Activated CD4-positive, alpha-beta T cell treated with anti-CD3 and anti-CD28 coated beads, Interleukin-2, amount 10 ng/mL, durations not matched to agents 7 days and 5 days (primary cell): ENCODE results near the gene AOPEP. TPM values are rescaled to one million over a fixed set of nuclear protein-coding genes. Genes with fewer than 3 reads are reported as not detected.
A peak's percentile ranks its signal among the peaks of the same experiment; 100 is the strongest.

ENCODE experiments used
- CTCF ChIA-PET: fragments of 350-600 bp; sonication (Branson Sonifier 250); formaldehyde crosslinking; loops from one replicate; lab custom pipeline; 2021; ENCODE audit warnings: antibody characterized with exemption; lab: Charles Lee
- POLR2A ChIA-PET: fragments of 350-600 bp; sonication (Branson Sonifier 250); formaldehyde crosslinking; loops from one replicate; lab custom pipeline; 2021; ENCODE audit warnings: antibody characterized with exemption; lab: Charles Lee
- DNase-seq: peaks from one replicate; pipeline ENCODE4 v3.0.0-alpha.2; 2020
- H3K27ac Mint-ChIP-seq: one replicate; pipeline ENCODE4 v1.8.0; 2021; ENCODE audit warnings: mild to moderate bottlenecking, moderate library complexity, mixed read lengths
- H3K27me3 Mint-ChIP-seq: one replicate; pipeline ENCODE4 v1.8.0; 2021; ENCODE audit warnings: mixed read lengths
- H3K36me3 Mint-ChIP-seq: one replicate; pipeline ENCODE4 v1.8.0; 2021; ENCODE audit warnings: low read depth, mixed read lengths
- H3K4me1 Mint-ChIP-seq: one replicate; pipeline ENCODE4 v1.8.0; 2021; ENCODE audit warnings: mixed read lengths
- H3K4me3 Mint-ChIP-seq: one replicate; pipeline ENCODE4 v1.8.0; 2021; ENCODE audit warnings: mild to moderate bottlenecking, moderate library complexity, mixed read lengths
- H3K9me3 Mint-ChIP-seq: one replicate; pipeline ENCODE4 v1.8.0; 2021; ENCODE audit warnings: mixed read lengths
- total RNA-seq, 2 experiments: library from RNA; stranded (reverse); gene quantifications; one replicate each; pipeline ENCODE4 v1.2.3, GENCODE V29; 2021

Gene AOPEP
- total RNA-seq, 2 experiments from 2014 or later = 9.7 to 10.7 TPM

GRCh38 chr9:94895668-94896067 lies 169.2 kb downstream of the AOPEP start:
- no peak for DNase-seq
- peaks cover 10% of the 10 kb centered on the region for H3K9me3 Mint-ChIP-seq
- CTCF ChIA-PET = interaction anchor here (0.7 to 1.6 kb wide), 2 partner anchors 17 to 51 kb away, joined by 4 to 8 read pairs; no protein-coding TSS in a partner anchor

GRCh38 chr9:94896512-94896911 lies 170.0 kb downstream of the AOPEP start:
- Mint-ChIP-seq H3K4me1 (peaks cover 15% of the 10 kb centered on the region), H3K27ac (no peak overlapping the region), H3K4me3 (no peak overlapping the region), H3K27me3 (peaks cover 2% of the 10 kb centered on the region), H3K9me3 (peaks cover 2% of the 10 kb centered on the region), H3K36me3 (peaks cover 6% of the 10 kb centered on the region)
- ChIA-PET CTCF (no interaction called here), POLR2A (no interaction called here)
- no peak for DNase-seq

More at GRCh38 chr9:94895668-94896067, 169.2 kb downstream of the AOPEP start:
- H3K27me3 Mint-ChIP-seq = peaks cover 2% of the 10 kb centered on the region
- H3K27ac Mint-ChIP-seq = no peak overlapping the region
- no peak overlapping the region for H3K4me3 Mint-ChIP-seq
- peaks cover 8% of the 10 kb centered on the region for H3K4me1 Mint-ChIP-seq
- POLR2A ChIA-PET = no interaction called here
- H3K36me3 Mint-ChIP-seq = peaks cover 6% of the 10 kb centered on the region

- POLR2A ChIA-PET = interaction anchor here (0.6 kb wide), 1 partner anchor 1147 kb away, joined by 3 read pairs; no protein-coding TSS in a partner anchor
- CTCF ChIA-PET = interaction anchor here (0.6 to 0.9 kb wide), 5 partner anchors 8 to 283 kb away, joined by 3 to 4 read pairs (median 3); no protein-coding TSS in a partner anchor
- Mint-ChIP-seq H3K36me3 (no peaks in the 10 kb centered on the region), H3K4me3 (no peak overlapping the region), H3K4me1 (peaks cover 13% of the 10 kb centered on the region), H3K27me3 (peaks cover 2% of the 10 kb centered on the region), H3K9me3 (no peaks in the 10 kb centered on the region), H3K27ac (no peak overlapping the region)
- no peak for DNase-seq
Observed at GRCh38 chr9:94899464-94900221, 173.1 kb downstream of the AOPEP start.

- POLR2A ChIA-PET = interaction anchor here (0.8 kb wide), 1 partner anchor 21 kb away, joined by 3 read pairs; no protein-coding TSS in a partner anchor
- peaks cover 12% of the 10 kb centered on the region for H3K4me1 Mint-ChIP-seq
- H3K4me3 Mint-ChIP-seq = no peak overlapping the region
- CTCF ChIA-PET = interaction anchor here (0.9 kb wide), 1 partner anchor 19 kb away, joined by 4 read pairs; no protein-coding TSS in a partner anchor
- peaks cover 2% of the 10 kb centered on the region for H3K27me3 Mint-ChIP-seq
- H3K36me3 Mint-ChIP-seq = no peaks in the 10 kb centered on the region
- H3K27ac Mint-ChIP-seq = peak overlapping the region; percentile 47
- no peak for DNase-seq
- no peaks in the 10 kb centered on the region for H3K9me3 Mint-ChIP-seq
Observed at GRCh38 chr9:94900222-94901018, 173.9 kb downstream of the AOPEP start.

- Mint-ChIP-seq H3K27ac (no peak overlapping the region), H3K4me1 (peaks cover 12% of the 10 kb centered on the region), H3K27me3 (peaks cover 2% of the 10 kb centered on the region), H3K9me3 (no peaks in the 10 kb centered on the region), H3K4me3 (no peak overlapping the region), H3K36me3 (no peaks in the 10 kb centered on the region)
- no peak for DNase-seq
- POLR2A ChIA-PET = interaction anchor here (0.8 kb wide), 1 partner anchor 22 kb away, joined by 3 read pairs; no protein-coding TSS in a partner anchor
- CTCF ChIA-PET = no interaction called here
Observed at GRCh38 chr9:94901019-94901363, 174.5 kb downstream of the AOPEP start.

GRCh38 chr9:94903961-94904421 lies 177.5 kb downstream of the AOPEP start:
- POLR2A ChIA-PET = no interaction called here
- DNase-seq = no peak
- H3K4me3 Mint-ChIP-seq = no peak overlapping the region

GRCh38 chr9:94904806-94905205 lies 178.3 kb downstream of the AOPEP start:
- Mint-ChIP-seq H3K27ac (no peak overlapping the region), H3K36me3 (no peaks in the 10 kb centered on the region), H3K4me1 (peaks cover 13% of the 10 kb centered on the region), H3K27me3 (no peaks in the 10 kb centered on the region), H3K9me3 (no peaks in the 10 kb centered on the region), H3K4me3 (no peak overlapping the region)
- DNase-seq = no peak
- ChIA-PET POLR2A (no interaction called here), CTCF (interaction anchor here (1.4 kb wide), 1 partner anchor 8 kb away, joined by 3 read pairs; no protein-coding TSS in a partner anchor)

More at GRCh38 chr9:94903961-94904421, 177.5 kb downstream of the AOPEP start:
- H3K9me3 Mint-ChIP-seq = no peaks in the 10 kb centered on the region
- no peaks in the 10 kb centered on the region for H3K36me3 Mint-ChIP-seq
- H3K4me1 Mint-ChIP-seq = peaks cover 13% of the 10 kb centered on the region
- no peaks in the 10 kb centered on the region for H3K27me3 Mint-ChIP-seq
- no peak overlapping the region for H3K27ac Mint-ChIP-seq
- CTCF ChIA-PET = interaction anchor here (1.4 kb wide), 1 partner anchor 9 kb away, joined by 3 read pairs; no protein-coding TSS in a partner anchor

- no peaks in the 10 kb centered on the region for H3K9me3 Mint-ChIP-seq
- peaks cover 11% of the 10 kb centered on the region for H3K4me1 Mint-ChIP-seq
- DNase-seq = no peak
- POLR2A ChIA-PET = no interaction called here
- no peak overlapping the region for H3K27ac Mint-ChIP-seq
- H3K36me3 Mint-ChIP-seq = no peaks in the 10 kb centered on the region
- H3K27me3 Mint-ChIP-seq = no peaks in the 10 kb centered on the region
- H3K4me3 Mint-ChIP-seq = no peak overlapping the region
- CTCF ChIA-PET = interaction anchor here (1.4 kb wide), 1 partner anchor 8 kb away, joined by 3 read pairs; no protein-coding TSS in a partner anchor
Observed at GRCh38 chr9:94905606-94906005, 179.1 kb downstream of the AOPEP start.

GRCh38 chr9:94906181-94906580 lies 179.7 kb downstream of the AOPEP start:
- H3K4me3 Mint-ChIP-seq = no peak overlapping the region
- H3K27me3 Mint-ChIP-seq = no peaks in the 10 kb centered on the region
- H3K4me1 Mint-ChIP-seq = peaks cover 5% of the 10 kb centered on the region
- no peak overlapping the region for H3K27ac Mint-ChIP-seq
- CTCF ChIA-PET = no interaction called here
- POLR2A ChIA-PET = no interaction called here
- H3K36me3 Mint-ChIP-seq = no peaks in the 10 kb centered on the region
- no peak for DNase-seq
- no peaks in the 10 kb centered on the region for H3K9me3 Mint-ChIP-seq

- H3K27ac Mint-ChIP-seq = no peak overlapping the region
- peaks cover 3% of the 10 kb centered on the region for H3K4me1 Mint-ChIP-seq
- H3K36me3 Mint-ChIP-seq = no peaks in the 10 kb centered on the region
- DNase-seq = no peak
- POLR2A ChIA-PET = no interaction called here
- CTCF ChIA-PET = interaction anchor here (0.6 kb wide), 1 partner anchor 36 kb away, joined by 4 read pairs; no protein-coding TSS in a partner anchor
- no peaks in the 10 kb centered on the region for H3K9me3 Mint-ChIP-seq
- H3K27me3 Mint-ChIP-seq = no peaks in the 10 kb centered on the region
- H3K4me3 Mint-ChIP-seq = no peak overlapping the region
Observed at GRCh38 chr9:94906713-94907112, 180.2 kb downstream of the AOPEP start.

GRCh38 chr9:94907264-94907936 lies 180.9 kb downstream of the AOPEP start:
- Mint-ChIP-seq H3K9me3 (no peaks in the 10 kb centered on the region), H3K4me3 (no peak overlapping the region), H3K27ac (no peak overlapping the region), H3K36me3 (no peaks in the 10 kb centered on the region), H3K27me3 (no peaks in the 10 kb centered on the region), H3K4me1 (peaks cover 3% of the 10 kb centered on the region)
- POLR2A ChIA-PET = no interaction called here
- CTCF ChIA-PET = interaction anchor here (0.6 to 1.3 kb wide), 2 partner anchors 8 to 36 kb away, joined by 4 read pairs; no protein-coding TSS in a partner anchor
- DNase-seq = no peak

- CTCF ChIA-PET = interaction anchor here (1.3 kb wide), 1 partner anchor 9 kb away, joined by 4 read pairs; no protein-coding TSS in a partner anchor
- no peaks in the 10 kb centered on the region for H3K36me3 Mint-ChIP-seq
- H3K9me3 Mint-ChIP-seq = no peaks in the 10 kb centered on the region
- H3K27me3 Mint-ChIP-seq = no peaks in the 10 kb centered on the region
- peaks cover 3% of the 10 kb centered on the region for H3K4me1 Mint-ChIP-seq
- POLR2A ChIA-PET = no interaction called here
- DNase-seq = no peak
- H3K27ac Mint-ChIP-seq = no peak overlapping the region
- H3K4me3 Mint-ChIP-seq = no peak overlapping the region
Observed at GRCh38 chr9:94908011-94908563, 181.6 kb downstream of the AOPEP start.
